ENCODE measurements around the gene RXRG. TPM values are rescaled to one million over a fixed set of nuclear protein-coding genes. Genes with fewer than 3 reads are reported as not detected.
A peak's percentile ranks its signal among the peaks of the same experiment; 100 is the strongest.

The RXRG gene
- total RNA-seq, 1 experiment from 2014 or later: not detected

DNA sequence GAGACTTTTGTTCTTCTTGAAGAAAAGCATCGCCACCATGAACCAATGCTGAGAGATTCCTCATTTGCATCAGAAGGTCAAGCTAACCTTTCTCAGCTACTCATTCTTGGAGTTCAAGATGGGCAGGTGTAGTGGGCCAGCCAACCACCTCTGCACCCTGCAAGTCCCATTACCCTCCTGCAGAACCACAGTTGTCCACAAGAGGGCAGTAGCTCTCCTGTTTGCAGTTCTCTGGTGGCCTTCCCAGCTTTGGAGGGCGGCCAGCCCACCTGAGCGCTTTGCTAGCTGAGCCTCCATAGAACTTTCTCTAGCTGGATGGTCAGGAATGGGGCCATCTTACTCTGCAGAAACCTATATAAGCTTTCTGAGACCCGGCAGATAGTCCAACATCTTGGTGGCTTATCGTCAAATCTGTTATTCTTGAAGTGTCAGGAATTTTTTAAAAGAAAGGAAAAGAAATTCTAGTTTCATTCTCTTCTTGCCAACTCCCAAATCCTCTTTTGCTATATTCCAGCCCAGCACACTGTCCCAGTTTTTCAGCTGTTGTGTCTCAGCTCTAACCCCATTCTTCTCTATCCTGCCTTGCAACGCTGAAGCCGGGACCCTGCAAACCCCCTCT lies 77.4 kb downstream of the RXRG start:
- Histone ChIP-seq H2BK12ac (ENCODE audit: insufficient read length, low read depth, low read length) (no peak overlapping the region), H4K20me1 (ENCODE audit: control insufficient read depth, insufficient read depth, insufficient read length) (no peaks in the 10 kb centered on the region), H4K5ac (ENCODE audit: insufficient read length, low read depth, low read length) (no peak overlapping the region), H2AFZ (ENCODE audit: low read length) (no peak overlapping the region), H2BK20ac (ENCODE audit: low read depth, low read length, poor library complexity, severe bottlenecking) (no peak overlapping the region), H3T11ph (ENCODE audit: low read length) (no peak overlapping the region), H4K91ac (ENCODE audit: insufficient read length, low read depth, low read length) (no peak overlapping the region), H3K9ac (ENCODE audit: extremely low read depth, insufficient read length, low read length) (no peak overlapping the region), H3K23ac (ENCODE audit: insufficient read length, low read depth, low read length) (no peak overlapping the region), H3K27me3 (ENCODE audit: insufficient read depth, low read length) (no peaks in the 10 kb centered on the region), H3K4me2 (ENCODE audit: insufficient read depth, insufficient read length, low read length) (no peak overlapping the region), H3K9me3 (ENCODE audit: control insufficient read depth, low read depth, low read length) (no peaks in the 10 kb centered on the region), H2BK5ac (ENCODE audit: insufficient read length, low read length) (no peak overlapping the region), H3K27ac (ENCODE audit: insufficient read length, low read depth, low read length) (no peak overlapping the region), H4K8ac (replicated peaks; ENCODE audit: insufficient read length, low read depth, low read length) (no peak overlapping the region), H3K18ac (ENCODE audit: insufficient read length, low read depth, low read length) (no peak overlapping the region), H3K56ac (ENCODE audit: insufficient read length, low read depth, low read length) (no peak overlapping the region), H3K14ac (ENCODE audit: insufficient read depth, low read length) (no peak overlapping the region), H3K4me1 (ENCODE audit: insufficient read depth, low read length) (peaks cover 5% of the 10 kb centered on the region), H2BK15ac (ENCODE audit: low read depth, low read length) (no peak overlapping the region), H3K79me1 (ENCODE audit: insufficient read depth, low read depth, low read length, poor library complexity, severe bottlenecking) (no peaks in the 10 kb centered on the region), H3K4ac (ENCODE audit: low read depth, low read length) (no peak overlapping the region), H3K23me2 (ENCODE audit: insufficient read length, low read depth, low read length, poor library complexity, severe bottlenecking) (no peaks in the 10 kb centered on the region), H2BK120ac (ENCODE audit: low read depth, low read length, poor library complexity, severe bottlenecking) (no peak overlapping the region), H3K79me2 (ENCODE audit: insufficient read depth, low read length) (no peaks in the 10 kb centered on the region), H2AK5ac (ENCODE audit: insufficient read length, low read length) (no peak overlapping the region)
- TF ChIP-seq, protein P1, sequence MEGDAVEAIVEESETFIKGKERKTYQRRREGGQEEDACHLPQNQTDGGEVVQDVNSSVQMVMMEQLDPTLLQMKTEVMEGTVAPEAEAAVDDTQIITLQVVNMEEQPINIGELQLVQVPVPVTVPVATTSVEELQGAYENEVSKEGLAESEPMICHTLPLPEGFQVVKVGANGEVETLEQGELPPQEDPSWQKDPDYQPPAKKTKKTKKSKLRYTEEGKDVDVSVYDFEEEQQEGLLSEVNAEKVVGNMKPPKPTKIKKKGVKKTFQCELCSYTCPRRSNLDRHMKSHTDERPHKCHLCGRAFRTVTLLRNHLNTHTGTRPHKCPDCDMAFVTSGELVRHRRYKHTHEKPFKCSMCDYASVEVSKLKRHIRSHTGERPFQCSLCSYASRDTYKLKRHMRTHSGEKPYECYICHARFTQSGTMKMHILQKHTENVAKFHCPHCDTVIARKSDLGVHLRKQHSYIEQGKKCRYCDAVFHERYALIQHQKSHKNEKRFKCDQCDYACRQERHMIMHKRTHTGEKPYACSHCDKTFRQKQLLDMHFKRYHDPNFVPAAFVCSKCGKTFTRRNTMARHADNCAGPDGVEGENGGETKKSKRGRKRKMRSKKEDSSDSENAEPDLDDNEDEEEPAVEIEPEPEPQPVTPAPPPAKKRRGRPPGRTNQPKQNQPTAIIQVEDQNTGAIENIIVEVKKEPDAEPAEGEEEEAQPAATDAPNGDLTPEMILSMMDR (conservative IDR thresholded peaks at IDR 0.05): peak; percentile 92
- H3K36me3 Mint-ChIP-seq (ENCODE audit: insufficient read depth in 1 of 3, low read depth in 3 of 3): no peaks in the 10 kb centered on the region
- no peak overlapping the region for H3K4me3 Mint-ChIP-seq
- H3K27me3 Mint-ChIP-seq (ENCODE audit: low read depth): peaks cover 87% of the 10 kb centered on the region
- no peak overlapping the region for H3K27ac Mint-ChIP-seq
- H3K4me1 Mint-ChIP-seq: peaks cover 4 to 8% of the 10 kb centered on the region in 2 experiments
- H3K9me3 Mint-ChIP-seq: no peaks in the 10 kb centered on the region
- DNase-seq: peak; percentile 93
- WGBS (ENCODE audit: extremely low coverage, insufficient read length, low lambda C conversion rate): no CpG with 5 or more reads among the region's 7 CpGs

All from H9 (cell line).